ENCODE data around the gene WDR38. TPM values are rescaled to one million over a fixed set of nuclear protein-coding genes. Genes with fewer than 3 reads are reported as not detected.

Gene WDR38
- total and polyA plus RNA-seq, 9 of the 15 experiments (the other 6 are each of a cell fraction or from before 2014, with no cell fraction given): not detected

DNA sequence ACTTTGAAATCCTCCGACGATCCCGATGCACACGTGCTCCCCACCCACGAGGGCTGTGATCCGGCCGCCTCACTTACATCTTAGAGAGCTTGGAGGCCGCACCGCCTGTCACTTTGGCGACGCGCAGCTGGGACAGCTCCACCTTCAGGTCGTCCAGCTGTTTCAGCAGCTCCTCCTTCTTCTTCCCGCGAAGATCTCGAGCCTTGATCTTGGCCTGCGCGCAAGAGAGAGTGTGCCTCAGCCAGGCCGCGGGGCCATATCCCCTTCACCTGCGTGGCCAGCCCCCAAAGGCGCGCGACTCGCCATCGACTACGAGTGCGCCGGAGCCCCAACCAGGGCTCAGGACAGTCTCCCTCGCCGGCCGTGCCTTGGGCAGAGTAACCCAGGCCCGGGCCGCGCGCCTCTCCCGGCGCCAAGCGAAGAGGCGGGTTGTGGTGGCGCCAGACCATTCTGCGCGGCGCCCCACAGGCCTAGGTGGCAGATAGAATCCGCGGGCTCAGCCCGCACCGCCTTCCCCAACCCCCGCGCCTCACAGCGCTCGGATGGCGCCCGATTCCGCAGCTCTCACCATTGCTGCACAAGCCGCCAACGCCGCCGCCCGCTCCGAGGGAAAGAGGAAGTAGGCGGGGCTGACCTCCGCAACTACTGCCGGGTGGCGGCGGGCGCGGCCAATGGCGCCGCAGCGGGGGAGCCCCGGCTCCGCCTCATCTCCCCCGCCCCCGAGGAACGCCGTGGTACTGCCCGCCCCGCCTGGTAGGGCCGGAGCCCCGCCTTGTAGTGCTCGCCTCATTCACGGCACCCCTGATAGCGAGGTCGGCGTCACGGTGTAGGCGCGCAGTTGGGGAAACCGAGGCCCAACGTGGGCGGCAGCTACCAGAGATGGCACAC is 8.3 kb downstream of the WDR38 start, which contains the start of the genes ARPC5L and RPL35 (continued):
- no peak for TF ChIP-seq HNRNPH1 (optimal IDR thresholded peaks at IDR 0.05; ENCODE audit: low read depth, low read length)
- peak; percentile 96 for TF ChIP-seq TAF1 (IDR thresholded peaks at IDR 0.05; ENCODE audit: control insufficient read depth, extremely low read depth, insufficient read depth, low read length, severe bottlenecking)
- 0 out of 2 replicates have a peak, but pooled peaks have one; percentile 28 for TF ChIP-seq RBM15 (IDR thresholded peaks at IDR 0.05; ENCODE audit: insufficient read depth, low read length)
- TF ChIP-seq ZNF589 (CRISPR knock-in tag; IDR thresholded peaks at IDR 0.05; ENCODE audit: low read depth): no peak
- TF ChIP-seq, protein P1, sequence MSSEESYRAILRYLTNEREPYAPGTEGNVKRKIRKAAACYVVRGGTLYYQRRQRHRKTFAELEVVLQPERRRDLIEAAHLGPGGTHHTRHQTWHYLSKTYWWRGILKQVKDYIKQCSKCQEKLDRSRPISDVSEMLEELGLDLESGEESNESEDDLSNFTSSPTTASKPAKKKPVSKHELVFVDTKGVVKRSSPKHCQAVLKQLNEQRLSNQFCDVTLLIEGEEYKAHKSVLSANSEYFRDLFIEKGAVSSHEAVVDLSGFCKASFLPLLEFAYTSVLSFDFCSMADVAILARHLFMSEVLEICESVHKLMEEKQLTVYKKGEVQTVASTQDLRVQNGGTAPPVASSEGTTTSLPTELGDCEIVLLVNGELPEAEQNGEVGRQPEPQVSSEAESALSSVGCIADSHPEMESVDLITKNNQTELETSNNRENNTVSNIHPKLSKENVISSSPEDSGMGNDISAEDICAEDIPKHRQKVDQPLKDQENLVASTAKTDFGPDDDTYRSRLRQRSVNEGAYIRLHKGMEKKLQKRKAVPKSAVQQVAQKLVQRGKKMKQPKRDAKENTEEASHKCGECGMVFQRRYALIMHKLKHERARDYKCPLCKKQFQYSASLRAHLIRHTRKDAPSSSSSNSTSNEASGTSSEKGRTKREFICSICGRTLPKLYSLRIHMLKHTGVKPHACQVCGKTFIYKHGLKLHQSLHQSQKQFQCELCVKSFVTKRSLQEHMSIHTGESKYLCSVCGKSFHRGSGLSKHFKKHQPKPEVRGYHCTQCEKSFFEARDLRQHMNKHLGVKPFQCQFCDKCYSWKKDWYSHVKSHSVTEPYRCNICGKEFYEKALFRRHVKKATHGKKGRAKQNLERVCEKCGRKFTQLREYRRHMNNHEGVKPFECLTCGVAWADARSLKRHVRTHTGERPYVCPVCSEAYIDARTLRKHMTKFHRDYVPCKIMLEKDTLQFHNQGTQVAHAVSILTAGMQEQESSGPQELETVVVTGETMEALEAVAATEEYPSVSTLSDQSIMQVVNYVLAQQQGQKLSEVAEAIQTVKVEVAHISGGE (CRISPR knock-in tag; IDR thresholded peaks at IDR 0.05): peak in 2 of 3 experiments; percentile 5 to 76; a peak in 2 of 6 replicates
- TF ChIP-seq, protein P2, sequence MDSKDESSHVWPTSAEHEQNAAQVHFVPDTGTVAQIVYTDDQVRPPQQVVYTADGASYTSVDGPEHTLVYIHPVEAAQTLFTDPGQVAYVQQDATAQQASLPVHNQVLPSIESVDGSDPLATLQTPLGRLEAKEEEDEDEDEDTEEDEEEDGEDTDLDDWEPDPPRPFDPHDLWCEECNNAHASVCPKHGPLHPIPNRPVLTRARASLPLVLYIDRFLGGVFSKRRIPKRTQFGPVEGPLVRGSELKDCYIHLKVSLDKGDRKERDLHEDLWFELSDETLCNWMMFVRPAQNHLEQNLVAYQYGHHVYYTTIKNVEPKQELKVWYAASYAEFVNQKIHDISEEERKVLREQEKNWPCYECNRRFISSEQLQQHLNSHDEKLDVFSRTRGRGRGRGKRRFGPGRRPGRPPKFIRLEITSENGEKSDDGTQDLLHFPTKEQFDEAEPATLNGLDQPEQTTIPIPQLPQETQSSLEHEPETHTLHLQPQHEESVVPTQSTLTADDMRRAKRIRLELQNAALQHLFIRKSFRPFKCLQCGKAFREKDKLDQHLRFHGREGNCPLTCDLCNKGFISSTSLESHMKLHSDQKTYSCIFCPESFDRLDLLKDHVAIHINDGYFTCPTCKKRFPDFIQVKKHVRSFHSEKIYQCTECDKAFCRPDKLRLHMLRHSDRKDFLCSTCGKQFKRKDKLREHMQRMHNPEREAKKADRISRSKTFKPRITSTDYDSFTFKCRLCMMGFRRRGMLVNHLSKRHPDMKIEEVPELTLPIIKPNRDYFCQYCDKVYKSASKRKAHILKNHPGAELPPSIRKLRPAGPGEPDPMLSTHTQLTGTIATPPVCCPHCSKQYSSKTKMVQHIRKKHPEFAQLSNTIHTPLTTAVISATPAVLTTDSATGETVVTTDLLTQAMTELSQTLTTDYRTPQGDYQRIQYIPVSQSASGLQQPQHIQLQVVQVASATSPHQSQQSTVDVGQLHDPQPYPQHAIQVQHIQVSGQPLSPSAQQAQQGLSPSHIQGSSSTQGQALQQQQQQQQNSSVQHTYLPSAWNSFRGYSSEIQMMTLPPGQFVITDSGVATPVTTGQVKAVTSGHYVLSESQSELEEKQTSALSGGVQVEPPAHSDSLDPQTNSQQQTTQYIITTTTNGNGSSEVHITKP (IDR thresholded peaks at IDR 0.05; ENCODE audit: partially characterized antibody): peak; percentile 99
- TF ChIP-seq FOSL1 (tag; conservative IDR thresholded peaks at IDR 0.05): 0 out of 2 replicates have a peak, but pooled peaks have one; percentile 26
- TF ChIP-seq, protein P3, sequence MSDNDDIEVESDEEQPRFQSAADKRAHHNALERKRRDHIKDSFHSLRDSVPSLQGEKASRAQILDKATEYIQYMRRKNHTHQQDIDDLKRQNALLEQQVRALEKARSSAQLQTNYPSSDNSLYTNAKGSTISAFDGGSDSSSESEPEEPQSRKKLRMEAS (CRISPR knock-in tag; IDR thresholded peaks at IDR 0.05): peak; percentile 72
- TF ChIP-seq FOXA3 (CRISPR knock-in tag; conservative IDR thresholded peaks at IDR 0.05 in 1 of 2, IDR thresholded peaks at IDR 0.05 in 1 of 2): peak in 1 of 2 experiments; percentile 40; a peak in 1 of 4 replicates
- TF ChIP-seq MYC (IDR thresholded peaks at IDR 0.05; ENCODE audit: low read depth, low read length): peak; percentile 96
- TF ChIP-seq MYC (CRISPR knock-in tag; IDR thresholded peaks at IDR 0.05; ENCODE audit: borderline replicate concordance, low read depth): peak; percentile 99
- peak; percentile 68; the same call in 1 of the 2 replicates for TF ChIP-seq PML (IDR thresholded peaks at IDR 0.05; ENCODE audit: low read length)
- peak in 1 of 2 experiments; percentile 89; a peak in 1 of 4 replicates for TF ChIP-seq NONO (IDR thresholded peaks at IDR 0.05; ENCODE audit: low read depth in 2 of 2, low read length in 1 of 2)
- TF ChIP-seq, protein P4, sequence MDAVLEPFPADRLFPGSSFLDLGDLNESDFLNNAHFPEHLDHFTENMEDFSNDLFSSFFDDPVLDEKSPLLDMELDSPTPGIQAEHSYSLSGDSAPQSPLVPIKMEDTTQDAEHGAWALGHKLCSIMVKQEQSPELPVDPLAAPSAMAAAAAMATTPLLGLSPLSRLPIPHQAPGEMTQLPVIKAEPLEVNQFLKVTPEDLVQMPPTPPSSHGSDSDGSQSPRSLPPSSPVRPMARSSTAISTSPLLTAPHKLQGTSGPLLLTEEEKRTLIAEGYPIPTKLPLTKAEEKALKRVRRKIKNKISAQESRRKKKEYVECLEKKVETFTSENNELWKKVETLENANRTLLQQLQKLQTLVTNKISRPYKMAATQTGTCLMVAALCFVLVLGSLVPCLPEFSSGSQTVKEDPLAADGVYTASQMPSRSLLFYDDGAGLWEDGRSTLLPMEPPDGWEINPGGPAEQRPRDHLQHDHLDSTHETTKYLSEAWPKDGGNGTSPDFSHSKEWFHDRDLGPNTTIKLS (IDR thresholded peaks at IDR 0.05; ENCODE audit: borderline replicate concordance, low read depth): peak; percentile 58
- no peak for TF ChIP-seq RFX5 (IDR thresholded peaks at IDR 0.05; ENCODE audit: low read depth, low read length)
- TF ChIP-seq ZNF24 (IDR thresholded peaks at IDR 0.05): peak; percentile 97

Data from K562 (cell line).